WI38 (cell line): ENCODE results near the gene GNAS-AS1.

Experiments
- H3K4me3 ChIP-seq: 2 replicates; pipeline ENCODE4 v1.5.1; 2011; ENCODE audit warnings: low read depth, mild to moderate bottlenecking, control low read depth, low read length
- CTCF ChIP-seq: IDR thresholded peaks from 2 replicates; pipeline ENCODE4 v1.5.1; 2012; ENCODE audit warnings: low read depth, mild to moderate bottlenecking, control low read depth, low read length

GNAS-AS1 gene

GRCh38 chr20:58847463-58847862, 3.2 kb downstream of the GNAS-AS1 start:
- TF ChIP-seq CTCF: no peak
- H3K4me3 ChIP-seq: no peak overlapping the region

DNA sequence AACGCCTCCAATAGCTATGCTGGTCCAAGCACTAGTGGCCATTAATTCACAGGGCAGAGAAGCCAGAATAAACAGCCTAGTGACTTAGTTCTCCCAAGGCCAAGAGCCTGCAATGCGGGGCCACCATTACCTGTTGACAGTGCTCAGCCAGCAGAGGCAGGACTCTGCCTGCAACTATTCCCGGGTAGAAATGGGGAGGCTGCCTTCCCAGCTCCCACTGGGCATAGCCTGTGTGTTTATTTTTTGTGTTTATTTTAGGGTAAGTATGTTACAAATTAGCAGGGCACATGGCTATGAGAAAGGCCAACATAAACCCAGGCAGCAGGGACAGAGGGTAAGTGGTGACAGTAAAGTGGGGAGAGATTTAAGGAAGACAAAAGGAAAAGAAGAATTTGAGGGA, 5.0 kb downstream of the GNAS-AS1 start:
- no peak overlapping the region for H3K4me3 ChIP-seq
- TF ChIP-seq CTCF: no peak

- no peak for TF ChIP-seq CTCF
Measured at GRCh38 chr20:58843128-58843556, 7.6 kb downstream of the GNAS-AS1 start.

GRCh38 chr20:58842276-58842675, 8.4 kb downstream of the GNAS-AS1 start:
- no peak for TF ChIP-seq CTCF
- H3K4me3 ChIP-seq: no peak overlapping the region

More at GRCh38 chr20:58843128-58843556, 7.6 kb downstream of the GNAS-AS1 start:
- H3K4me3 ChIP-seq: no peak overlapping the region

DNA sequence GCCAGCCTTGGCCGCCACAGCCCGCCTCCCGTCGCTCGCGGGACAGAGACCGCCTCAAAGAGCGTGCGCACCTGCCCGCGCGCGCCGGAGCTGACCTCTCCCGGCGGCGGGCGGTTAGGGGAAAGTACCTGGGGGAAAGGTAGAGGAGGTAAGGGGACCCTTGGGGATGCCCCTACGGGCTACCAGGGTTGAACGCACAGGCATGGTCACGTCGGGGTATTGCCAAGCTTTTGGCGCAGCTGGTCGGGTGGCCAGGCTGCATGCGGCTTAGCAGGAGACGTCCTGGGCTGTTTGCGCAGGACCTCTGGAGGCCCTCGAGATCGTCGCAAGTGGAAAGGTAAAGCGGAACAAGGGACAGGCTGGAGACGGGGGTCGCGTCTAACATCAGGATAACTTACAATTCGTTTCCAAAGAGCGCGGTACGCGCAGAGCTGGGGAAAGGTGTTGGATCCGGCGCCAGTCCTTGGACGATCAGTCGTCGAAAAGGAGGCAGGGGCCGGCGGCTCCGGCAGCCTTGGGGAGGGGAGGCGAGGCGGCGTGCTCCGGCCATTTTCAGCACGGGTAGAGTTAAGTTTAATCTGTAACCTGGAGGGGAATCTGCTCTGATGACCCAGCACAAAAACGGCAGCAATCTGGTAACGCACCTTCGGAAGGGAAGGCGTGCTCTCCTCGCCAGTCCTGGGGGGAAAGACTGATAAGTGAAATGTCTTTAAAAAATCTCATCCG, 9.0 kb downstream of the GNAS-AS1 start:
- no peak for TF ChIP-seq CTCF
- H3K4me3 ChIP-seq: no peak overlapping the region

- TF ChIP-seq CTCF: no peak
- H3K4me3 ChIP-seq: no peak overlapping the region
Measured at GRCh38 chr20:58840816-58841538, 9.7 kb downstream of the GNAS-AS1 start.
